HCT116 (cell line): Measurements from ENCODE around the gene ACSL6. TPM values are rescaled to one million over a fixed set of nuclear protein-coding genes. Genes with fewer than 3 reads are reported as not detected.

Experiments
- ATAC-seq: fragments of 200-7000 bp; cut with Tn5 transposase; 2 replicates; pipeline ENCODE4 v1.9.1; 2020; ENCODE audit warnings: mild to moderate bottlenecking, moderate library complexity
- BruUV-seq: library from RNA; stranded (reverse); fragments of 400-500 nt; replicated peaks from 2 replicates; lab custom pipeline; 2021; lab: Mats Ljungman, UMichigan
- CTCF ChIA-PET: fragments of 300-600 bp; sonication (Branson Sonifier 250); formaldehyde crosslinking; loops from one replicate; lab custom pipeline; 2021; ENCODE audit warnings: antibody characterized with exemption; lab: Charles Lee
- POLR2A ChIA-PET: fragments of 300-600, 350-600 bp; sonication (Branson Sonifier 250); formaldehyde crosslinking; loops from one replicate; lab custom pipeline; 2021; ENCODE audit warnings: antibody characterized with exemption; lab: Charles Lee
- RAD21 ChIA-PET, 2 experiments: fragments of 300-600 bp; sonication (Branson Sonifier 250); formaldehyde crosslinking; loops; one replicate each; lab custom pipeline; 2023; ENCODE audit warnings: low total read pairs in 2 of 2; ENCODE audit not compliant: uncharacterized antibody in 2 of 2, unreplicated experiment in 2 of 2, low non-redundant PET in 1 of 2; lab: Charles Lee
- DNase-seq: peaks from one replicate; pipeline ENCODE4 v3.0.0-alpha.2; 2010; ENCODE audit warnings: low read depth, low spot score
- H2AFZ ChIP-seq: fragments of 200-600 bp; shearing (Covaris generic), sonication (generic); 2 replicates; pipeline ENCODE4 v1.6.1; 2017; ENCODE audit warnings: low read depth, mixed run types, mixed read lengths, antibody characterized with exemption, low read length; ENCODE audit not compliant: poor library complexity, severe bottlenecking
- H3K27ac ChIP-seq: 2 replicates; pipeline ENCODE4 v1.5.1; 2012; ENCODE audit warnings: low read depth, low read length
- H3K27me3 ChIP-seq: fragments of 200-600 bp; sonication (generic); 2 replicates; pipeline ENCODE4 v1.6.1; 2016; ENCODE audit warnings: mixed run types, low read length, mixed read lengths; ENCODE audit not compliant: insufficient read depth
- H3K36me3 ChIP-seq, 2 experiments: fragments of 200-500 bp in 1 of 2; fragments of 200-600 bp in 1 of 2; sonication (Bioruptor generic) in 1 of 2; sonication (generic) in 1 of 2; 2 replicates each; pipeline versions ENCODE4 v1.5.1 to v1.6.1; 2014 to 2016; ENCODE audit warnings: low read length in 2 of 2, inconsistent platforms in 1 of 2, mixed read lengths in 1 of 2, mixed run types in 1 of 2; ENCODE audit not compliant: insufficient read depth in 2 of 2, control insufficient read depth in 1 of 2
- H3K4me1 ChIP-seq, 2 experiments: fragments of 200-600 bp in 1 of 2; sonication (generic) in 1 of 2; 2 replicates each; pipeline versions ENCODE4 v1.5.1 to v1.6.1; 2012 to 2017; ENCODE audit warnings: low read length in 2 of 2, inconsistent platforms in 1 of 2, mild to moderate bottlenecking in 1 of 2, mixed read lengths in 1 of 2, mixed run types in 1 of 2, moderate library complexity in 1 of 2; ENCODE audit not compliant: insufficient read depth in 2 of 2, control insufficient read depth in 1 of 2
- H3K4me2 ChIP-seq: fragments of 200-600 bp; sonication (generic); 2 replicates; pipeline ENCODE4 v1.6.1; 2017; ENCODE audit warnings: mixed run types, low read length, mixed read lengths
- H3K4me3 ChIP-seq, 2 experiments: fragments of 200-600 bp in 1 of 2; sonication (generic) in 1 of 2; replicated peaks in 1 of 2; 2 replicates each; pipeline ENCODE4 v1.5.1; 2011 to 2016; ENCODE audit warnings: low read length in 2 of 2, control low read depth in 1 of 2, low read depth in 1 of 2, mild to moderate bottlenecking in 1 of 2, mixed read lengths in 1 of 2, mixed run types in 1 of 2
- H3K79me2 ChIP-seq: fragments of 200-600 bp; sonication (generic); 2 replicates; pipeline ENCODE4 v1.6.1; 2017; ENCODE audit warnings: mild to moderate bottlenecking, mixed run types, low read length, moderate library complexity, mixed read lengths; ENCODE audit not compliant: insufficient read depth
- H3K9ac ChIP-seq: fragments of 200-600 bp; sonication (generic); 2 replicates; pipeline ENCODE4 v1.6.1; 2016; ENCODE audit warnings: low read length, mixed read lengths
- H3K9me2 ChIP-seq: fragments of 200-600 bp; sonication (generic), shearing (Covaris generic); 2 replicates; pipeline ENCODE4 v1.6.1; 2017; ENCODE audit warnings: mixed run types, mild to moderate bottlenecking, moderate library complexity; ENCODE audit not compliant: insufficient read depth
- H3K9me3 ChIP-seq, 2 experiments: fragments of 200-500 bp in 1 of 2; fragments of 200-600 bp in 1 of 2; sonication (Bioruptor generic) in 1 of 2; sonication (generic) in 1 of 2; 2 replicates each; pipeline ENCODE4 v1.6.1; 2014 to 2017; ENCODE audit warnings: low read length in 2 of 2, mixed read lengths in 2 of 2, inconsistent platforms in 1 of 2, low read depth in 1 of 2, mild to moderate bottlenecking in 1 of 2, mixed run types in 1 of 2, moderate library complexity in 1 of 2; ENCODE audit not compliant: control insufficient read depth in 1 of 2, insufficient read depth in 1 of 2
- H4K20me1 ChIP-seq: fragments of 200-600 bp; sonication (generic), shearing (Covaris generic); 2 replicates; pipeline ENCODE4 v1.6.1; 2017; ENCODE audit warnings: mixed run types, mild to moderate bottlenecking, moderate library complexity; ENCODE audit not compliant: insufficient read depth
- ELF1 ChIP-seq: IDR thresholded peaks from 2 replicates; pipeline ENCODE4 v1.6.1; 2012; ENCODE audit warnings: low read depth, borderline replicate concordance
- EZH2 ChIP-seq: fragments of 200-600 bp; sonication (generic); IDR thresholded peaks from 2 replicates; pipeline ENCODE4 v1.6.1; 2017; ENCODE audit warnings: antibody characterized with exemption, mixed run types
- EZH2phosphoT487 ChIP-seq: fragments of 200-600 bp; IDR thresholded peaks from 2 replicates; pipeline ENCODE4 v1.6.1; 2018; ENCODE audit warnings: antibody characterized with exemption, borderline replicate concordance
- JUND ChIP-seq: IDR thresholded peaks from 2 replicates; pipeline ENCODE4 v1.6.1; 2012
- RAD21 ChIP-seq: IDR thresholded peaks from 2 replicates; pipeline ENCODE4 v1.6.1; 2012; ENCODE audit warnings: low read depth, mild to moderate bottlenecking
- SRF ChIP-seq: IDR thresholded peaks from 2 replicates; pipeline ENCODE4 v1.6.1; 2012; ENCODE audit warnings: low read depth
- TCF7L2 ChIP-seq: IDR thresholded peaks from 2 replicates; pipeline ENCODE4 v1.7.0; 2011; ENCODE audit warnings: borderline replicate concordance, inconsistent platforms; ENCODE audit not compliant: insufficient read depth, insufficient read length; ENCODE audit errors: extremely low read depth
- intact Hi-C: fragments of 100-400 bp; cut with micrococcal nuclease; formaldehyde crosslinking; loops from 2 replicates; pipeline ENCODE4 v1.10.0; 2022
- total RNA-seq: library from RNA; stranded (reverse); gene quantifications from one replicate; pipeline ENCODE4 v1.2.1, GENCODE V29; 2021; ENCODE audit not compliant: unreplicated experiment
- TF ChIP-seq, protein P1 (sequence below): IDR thresholded peaks from 2 replicates; pipeline ENCODE4 v1.6.1; 2011; ENCODE audit warnings: mild to moderate bottlenecking, low read length, moderate library complexity; ENCODE audit not compliant: insufficient replicate concordance; ENCODE audit errors: extremely low read depth
- TF ChIP-seq, protein P2 (sequence below): IDR thresholded peaks from 2 replicates; pipeline ENCODE4 v1.6.1; 2012
- TF ChIP-seq, protein P3 (sequence below): IDR thresholded peaks from 2 replicates; pipeline ENCODE4 v1.6.1; 2012
- TF ChIP-seq, protein P4 (sequence below): IDR thresholded peaks from 2 replicates; pipeline ENCODE4 v1.6.1; 2012; ENCODE audit warnings: low read depth
- TF ChIP-seq, protein P5 (sequence below), 3 experiments: fragments of 200-600 bp in 1 of 3; sonication (generic) in 1 of 3; IDR thresholded peaks in 2 of 3; conservative IDR thresholded peaks in 1 of 3; 2 replicates each; pipeline ENCODE4 v1.5.1; 2012 to 2017; ENCODE audit warnings: low read depth in 2 of 3, low read length in 2 of 3, antibody characterized with exemption in 1 of 3, borderline replicate concordance in 1 of 3, control low read depth in 1 of 3, mild to moderate bottlenecking in 1 of 3, mixed read lengths in 1 of 3, mixed run types in 1 of 3, moderate library complexity in 1 of 3; ENCODE audit not compliant: insufficient read depth in 1 of 3

ACSL6 gene
- total RNA-seq, 1 experiment from 2014 or later = 2.3 TPM

DNA sequence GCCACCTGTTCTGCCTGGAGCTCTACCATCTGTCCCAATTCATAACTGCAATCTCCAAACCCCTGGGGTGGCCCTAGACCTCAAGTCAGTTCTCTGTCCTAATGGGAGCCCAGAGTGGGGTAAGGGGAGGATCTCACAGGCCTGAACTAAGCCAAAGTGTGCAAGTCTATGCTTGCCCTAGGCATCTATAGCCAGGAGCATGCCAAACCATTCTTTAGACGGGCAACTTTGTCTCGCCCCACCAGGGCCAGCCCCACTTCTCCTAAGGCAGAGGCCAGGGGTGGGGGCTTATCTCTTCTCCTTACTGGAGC is 3.3 kb downstream of the ACSL6 start (continued):
- TF ChIP-seq, protein P1, sequence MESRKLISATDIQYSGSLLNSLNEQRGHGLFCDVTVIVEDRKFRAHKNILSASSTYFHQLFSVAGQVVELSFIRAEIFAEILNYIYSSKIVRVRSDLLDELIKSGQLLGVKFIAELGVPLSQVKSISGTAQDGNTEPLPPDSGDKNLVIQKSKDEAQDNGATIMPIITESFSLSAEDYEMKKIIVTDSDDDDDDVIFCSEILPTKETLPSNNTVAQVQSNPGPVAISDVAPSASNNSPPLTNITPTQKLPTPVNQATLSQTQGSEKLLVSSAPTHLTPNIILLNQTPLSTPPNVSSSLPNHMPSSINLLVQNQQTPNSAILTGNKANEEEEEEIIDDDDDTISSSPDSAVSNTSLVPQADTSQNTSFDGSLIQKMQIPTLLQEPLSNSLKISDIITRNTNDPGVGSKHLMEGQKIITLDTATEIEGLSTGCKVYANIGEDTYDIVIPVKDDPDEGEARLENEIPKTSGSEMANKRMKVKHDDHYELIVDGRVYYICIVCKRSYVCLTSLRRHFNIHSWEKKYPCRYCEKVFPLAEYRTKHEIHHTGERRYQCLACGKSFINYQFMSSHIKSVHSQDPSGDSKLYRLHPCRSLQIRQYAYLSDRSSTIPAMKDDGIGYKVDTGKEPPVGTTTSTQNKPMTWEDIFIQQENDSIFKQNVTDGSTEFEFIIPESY = no peak
- TF ChIP-seq ELF1 = no peak
- TF ChIP-seq, all 23 proteins: peak for 0

DNA sequence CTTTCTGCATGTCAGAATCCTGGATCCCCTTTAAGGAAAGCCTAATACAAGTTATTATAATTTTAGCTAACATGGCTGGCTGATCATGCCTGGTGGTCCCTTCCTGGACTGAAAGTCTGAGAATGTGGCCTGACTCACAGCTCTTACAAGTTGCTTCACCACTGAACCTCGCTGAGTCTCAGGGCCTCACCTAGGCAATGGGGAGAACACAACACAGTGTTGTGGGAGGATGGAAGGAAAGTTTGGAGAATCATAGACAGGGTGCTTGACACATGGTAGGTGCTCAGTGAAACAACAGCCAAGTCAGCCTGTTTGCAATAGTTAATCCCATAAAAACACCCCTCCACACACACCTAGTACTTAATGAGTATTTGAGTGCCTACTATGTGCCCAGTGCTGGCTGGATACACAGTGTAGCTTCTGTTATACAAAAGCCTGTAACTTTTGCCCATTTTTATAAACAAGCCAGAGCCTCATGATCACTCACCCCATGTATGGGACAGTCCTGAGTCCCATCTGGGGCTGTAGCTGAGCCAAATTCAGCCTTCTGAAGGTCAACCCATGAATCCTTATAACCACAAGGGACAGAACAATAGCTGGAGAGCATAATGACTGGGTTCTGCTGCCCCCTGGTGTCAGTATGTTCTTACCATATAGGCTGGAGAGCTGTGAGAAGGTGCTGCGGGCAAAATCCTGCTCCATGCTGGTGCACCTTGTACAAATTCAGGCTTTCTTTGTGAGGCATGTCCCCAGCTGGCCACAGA is 3.9 kb downstream of the ACSL6 start:
- Histone ChIP-seq H4K20me1 (no peaks in the 10 kb centered on the region), H3K4me2 (no peak overlapping the region), H3K27me3 (no peaks in the 10 kb centered on the region), H3K27ac (no peak overlapping the region), H3K9me3 (no peaks in the 10 kb centered on the region), H2AFZ (no peak overlapping the region), H3K79me2 (no peaks in the 10 kb centered on the region), H3K4me1 (peaks cover 0 to 7% of the 10 kb centered on the region in 2 experiments; a peak in 2 of 4 replicates), H3K36me3 (no peaks in the 10 kb centered on the region), H3K4me3 (no peak overlapping the region), H3K9me2 (no peaks in the 10 kb centered on the region), H3K9ac (no peak overlapping the region)
- BruUV-seq = no TSS peak
- peak; percentile 72 for DNase-seq
- intact Hi-C loops = loop anchor here (1.0 kb wide), 3 partner anchors 196 to 584 kb away; no protein-coding TSS in a partner anchor
- peak; percentile 84 for ATAC-seq
- CTCF ChIA-PET = interaction anchor here (0.8 to 4.9 kb wide), 11 partner anchors 10 to 589 kb away, joined by 3 to 70 read pairs (median 5); no protein-coding TSS in a partner anchor
- RAD21 ChIA-PET = interaction anchor here (0.8 to 1.4 kb wide), 8 partner anchors 56 to 584 kb away, joined by 3 to 13 read pairs (median 6); partner anchors contain the start of gene FNIP1 (in 1 of the 2)
- POLR2A ChIA-PET = no interaction called here
- TF ChIP-seq RAD21 (peak; percentile 95), TCF7L2 (no peak), ELF1 (no peak), EZH2 (no peak), SRF (no peak), JUND (no peak), EZH2phosphoT487 (no peak)
- TF ChIP-seq, protein P2, sequence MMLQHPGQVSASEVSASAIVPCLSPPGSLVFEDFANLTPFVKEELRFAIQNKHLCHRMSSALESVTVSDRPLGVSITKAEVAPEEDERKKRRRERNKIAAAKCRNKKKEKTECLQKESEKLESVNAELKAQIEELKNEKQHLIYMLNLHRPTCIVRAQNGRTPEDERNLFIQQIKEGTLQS = no peak
- TF ChIP-seq, protein P3, sequence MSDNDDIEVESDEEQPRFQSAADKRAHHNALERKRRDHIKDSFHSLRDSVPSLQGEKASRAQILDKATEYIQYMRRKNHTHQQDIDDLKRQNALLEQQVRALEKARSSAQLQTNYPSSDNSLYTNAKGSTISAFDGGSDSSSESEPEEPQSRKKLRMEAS = no peak
- TF ChIP-seq, protein P4, sequence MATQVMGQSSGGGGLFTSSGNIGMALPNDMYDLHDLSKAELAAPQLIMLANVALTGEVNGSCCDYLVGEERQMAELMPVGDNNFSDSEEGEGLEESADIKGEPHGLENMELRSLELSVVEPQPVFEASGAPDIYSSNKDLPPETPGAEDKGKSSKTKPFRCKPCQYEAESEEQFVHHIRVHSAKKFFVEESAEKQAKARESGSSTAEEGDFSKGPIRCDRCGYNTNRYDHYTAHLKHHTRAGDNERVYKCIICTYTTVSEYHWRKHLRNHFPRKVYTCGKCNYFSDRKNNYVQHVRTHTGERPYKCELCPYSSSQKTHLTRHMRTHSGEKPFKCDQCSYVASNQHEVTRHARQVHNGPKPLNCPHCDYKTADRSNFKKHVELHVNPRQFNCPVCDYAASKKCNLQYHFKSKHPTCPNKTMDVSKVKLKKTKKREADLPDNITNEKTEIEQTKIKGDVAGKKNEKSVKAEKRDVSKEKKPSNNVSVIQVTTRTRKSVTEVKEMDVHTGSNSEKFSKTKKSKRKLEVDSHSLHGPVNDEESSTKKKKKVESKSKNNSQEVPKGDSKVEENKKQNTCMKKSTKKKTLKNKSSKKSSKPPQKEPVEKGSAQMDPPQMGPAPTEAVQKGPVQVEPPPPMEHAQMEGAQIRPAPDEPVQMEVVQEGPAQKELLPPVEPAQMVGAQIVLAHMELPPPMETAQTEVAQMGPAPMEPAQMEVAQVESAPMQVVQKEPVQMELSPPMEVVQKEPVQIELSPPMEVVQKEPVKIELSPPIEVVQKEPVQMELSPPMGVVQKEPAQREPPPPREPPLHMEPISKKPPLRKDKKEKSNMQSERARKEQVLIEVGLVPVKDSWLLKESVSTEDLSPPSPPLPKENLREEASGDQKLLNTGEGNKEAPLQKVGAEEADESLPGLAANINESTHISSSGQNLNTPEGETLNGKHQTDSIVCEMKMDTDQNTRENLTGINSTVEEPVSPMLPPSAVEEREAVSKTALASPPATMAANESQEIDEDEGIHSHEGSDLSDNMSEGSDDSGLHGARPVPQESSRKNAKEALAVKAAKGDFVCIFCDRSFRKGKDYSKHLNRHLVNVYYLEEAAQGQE = no peak
- TF ChIP-seq, protein P5, sequence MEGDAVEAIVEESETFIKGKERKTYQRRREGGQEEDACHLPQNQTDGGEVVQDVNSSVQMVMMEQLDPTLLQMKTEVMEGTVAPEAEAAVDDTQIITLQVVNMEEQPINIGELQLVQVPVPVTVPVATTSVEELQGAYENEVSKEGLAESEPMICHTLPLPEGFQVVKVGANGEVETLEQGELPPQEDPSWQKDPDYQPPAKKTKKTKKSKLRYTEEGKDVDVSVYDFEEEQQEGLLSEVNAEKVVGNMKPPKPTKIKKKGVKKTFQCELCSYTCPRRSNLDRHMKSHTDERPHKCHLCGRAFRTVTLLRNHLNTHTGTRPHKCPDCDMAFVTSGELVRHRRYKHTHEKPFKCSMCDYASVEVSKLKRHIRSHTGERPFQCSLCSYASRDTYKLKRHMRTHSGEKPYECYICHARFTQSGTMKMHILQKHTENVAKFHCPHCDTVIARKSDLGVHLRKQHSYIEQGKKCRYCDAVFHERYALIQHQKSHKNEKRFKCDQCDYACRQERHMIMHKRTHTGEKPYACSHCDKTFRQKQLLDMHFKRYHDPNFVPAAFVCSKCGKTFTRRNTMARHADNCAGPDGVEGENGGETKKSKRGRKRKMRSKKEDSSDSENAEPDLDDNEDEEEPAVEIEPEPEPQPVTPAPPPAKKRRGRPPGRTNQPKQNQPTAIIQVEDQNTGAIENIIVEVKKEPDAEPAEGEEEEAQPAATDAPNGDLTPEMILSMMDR (IDR thresholded peaks at IDR 0.05 in 2 of 3, conservative IDR thresholded peaks at IDR 0.05 in 1 of 3; ENCODE audit: borderline replicate concordance in 1 of 3, insufficient read depth in 1 of 3, low read depth in 2 of 3, low read length in 2 of 3) = peak; percentile 74 to 88 (median 74)
